ENCODE data around the gene KBTBD13.

DNA sequence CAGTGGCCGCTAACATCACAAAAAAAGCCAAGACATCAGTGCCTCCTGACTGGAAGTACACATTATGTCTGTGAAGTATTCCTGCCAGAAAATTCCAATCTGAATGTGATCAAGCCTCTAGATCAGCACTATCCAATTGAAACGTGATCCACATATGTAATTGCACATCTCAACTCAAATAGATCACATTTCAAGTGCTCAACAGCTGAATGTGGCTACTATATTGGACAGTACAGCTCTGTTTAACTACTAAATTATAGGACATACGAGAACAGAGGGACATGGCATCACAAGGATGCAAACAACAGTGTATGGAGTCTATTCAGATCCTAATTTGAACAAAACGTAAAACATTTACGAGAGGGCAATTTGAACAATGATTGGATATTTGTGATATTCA is 39.0 kb downstream of the KBTBD13 start:
- TF ChIP-seq CTCF (conservative IDR thresholded peaks at IDR 0.05; ENCODE audit: low read length): no peak
- TF ChIP-seq EZH2phosphoT487 (IDR thresholded peaks at IDR 0.05; ENCODE audit: borderline replicate concordance): no peak
